Measurements from ENCODE around the gene RNF217.

DNA sequence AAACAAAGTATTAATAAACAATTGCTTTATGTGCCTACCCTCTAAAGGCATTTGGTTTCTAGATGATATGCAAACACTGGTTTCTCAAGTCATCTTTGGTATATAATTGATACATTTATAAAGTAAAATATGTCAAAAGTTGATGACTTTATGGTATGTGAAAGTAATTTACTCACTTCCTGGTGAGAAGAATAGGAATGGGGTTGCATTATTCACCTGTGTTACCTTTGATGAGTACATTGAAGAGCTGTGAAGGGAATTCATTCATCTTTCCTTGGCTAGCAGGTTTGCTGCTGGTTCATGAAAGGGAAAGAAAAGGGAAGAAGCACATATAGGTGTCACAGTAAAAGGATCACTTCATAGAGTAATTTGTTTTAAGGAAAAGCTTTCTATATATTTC, 20.4 kb downstream of the RNF217 start:
- TF ChIP-seq, protein P1, sequence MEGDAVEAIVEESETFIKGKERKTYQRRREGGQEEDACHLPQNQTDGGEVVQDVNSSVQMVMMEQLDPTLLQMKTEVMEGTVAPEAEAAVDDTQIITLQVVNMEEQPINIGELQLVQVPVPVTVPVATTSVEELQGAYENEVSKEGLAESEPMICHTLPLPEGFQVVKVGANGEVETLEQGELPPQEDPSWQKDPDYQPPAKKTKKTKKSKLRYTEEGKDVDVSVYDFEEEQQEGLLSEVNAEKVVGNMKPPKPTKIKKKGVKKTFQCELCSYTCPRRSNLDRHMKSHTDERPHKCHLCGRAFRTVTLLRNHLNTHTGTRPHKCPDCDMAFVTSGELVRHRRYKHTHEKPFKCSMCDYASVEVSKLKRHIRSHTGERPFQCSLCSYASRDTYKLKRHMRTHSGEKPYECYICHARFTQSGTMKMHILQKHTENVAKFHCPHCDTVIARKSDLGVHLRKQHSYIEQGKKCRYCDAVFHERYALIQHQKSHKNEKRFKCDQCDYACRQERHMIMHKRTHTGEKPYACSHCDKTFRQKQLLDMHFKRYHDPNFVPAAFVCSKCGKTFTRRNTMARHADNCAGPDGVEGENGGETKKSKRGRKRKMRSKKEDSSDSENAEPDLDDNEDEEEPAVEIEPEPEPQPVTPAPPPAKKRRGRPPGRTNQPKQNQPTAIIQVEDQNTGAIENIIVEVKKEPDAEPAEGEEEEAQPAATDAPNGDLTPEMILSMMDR (IDR thresholded peaks at IDR 0.05): no peak
- TF ChIP-seq POLR2A (IDR thresholded peaks at IDR 0.05) (no peak), POLR2AphosphoS5 (IDR thresholded peaks at IDR 0.05) (no peak)
